ENCODE data around the gene FOXP2. TPM values are rescaled to one million over a fixed set of nuclear protein-coding genes. Genes with fewer than 3 reads are reported as not detected.
A peak's percentile ranks its signal among the peaks of the same experiment; 100 is the strongest.

The FOXP2 gene
- polyA plus RNA-seq, 10 donors = 5.5 to 14.4 (median 9.7) TPM

DNA sequence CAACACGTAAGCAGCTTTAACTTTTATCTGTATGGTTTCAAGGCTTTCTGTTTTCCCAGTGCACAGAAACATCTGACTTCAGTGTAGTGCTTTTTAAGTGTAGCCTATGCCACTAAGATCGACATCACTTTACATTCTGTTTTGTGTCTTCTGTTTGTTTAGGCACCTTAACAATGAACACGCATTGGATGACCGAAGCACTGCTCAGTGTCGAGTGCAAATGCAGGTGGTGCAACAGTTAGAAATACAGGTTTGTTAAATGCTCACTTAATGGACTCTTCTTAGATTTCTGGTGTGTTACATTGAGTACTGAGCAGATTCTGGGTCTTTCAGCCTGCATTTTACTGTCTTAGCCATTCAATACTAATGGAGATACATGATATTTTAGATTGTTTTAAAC, 237.4 kb downstream of the FOXP2 start:
- DNase-seq = no peak

DNA sequence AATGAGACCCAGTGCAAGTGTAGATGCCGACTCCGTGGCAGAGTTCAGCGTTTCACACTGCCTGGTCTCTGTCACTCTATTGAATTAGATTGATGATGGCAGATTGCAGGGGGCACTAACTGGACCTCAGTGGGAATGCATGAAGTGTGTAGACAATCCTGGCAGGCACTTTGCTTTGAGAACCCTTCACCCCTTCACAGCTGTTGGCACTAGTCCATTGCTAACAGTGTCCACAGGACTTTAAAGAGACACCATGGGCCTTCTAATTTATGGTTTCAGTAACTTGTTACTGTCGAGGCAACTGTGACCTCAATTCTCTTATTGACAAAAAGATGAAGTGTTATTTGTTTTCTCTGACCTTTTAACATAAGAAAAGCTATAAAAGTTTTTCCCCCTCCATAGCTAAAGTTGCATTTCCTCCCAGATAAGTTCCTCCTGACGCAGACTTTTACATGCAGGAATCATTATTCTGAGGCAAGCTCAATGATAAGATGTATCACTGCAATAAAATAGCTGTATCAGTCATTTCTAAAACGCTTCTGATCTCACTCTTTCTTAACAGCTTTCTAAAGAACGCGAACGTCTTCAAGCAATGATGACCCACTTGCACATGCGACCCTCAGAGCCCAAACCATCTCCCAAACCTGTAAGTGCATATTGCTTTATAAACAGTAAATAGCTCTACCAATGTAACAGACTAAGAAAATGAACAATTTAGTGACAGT, 238.9 kb downstream of the FOXP2 start:
- DNase-seq = peak; percentile 11 to 18 (median 14)

DNA sequence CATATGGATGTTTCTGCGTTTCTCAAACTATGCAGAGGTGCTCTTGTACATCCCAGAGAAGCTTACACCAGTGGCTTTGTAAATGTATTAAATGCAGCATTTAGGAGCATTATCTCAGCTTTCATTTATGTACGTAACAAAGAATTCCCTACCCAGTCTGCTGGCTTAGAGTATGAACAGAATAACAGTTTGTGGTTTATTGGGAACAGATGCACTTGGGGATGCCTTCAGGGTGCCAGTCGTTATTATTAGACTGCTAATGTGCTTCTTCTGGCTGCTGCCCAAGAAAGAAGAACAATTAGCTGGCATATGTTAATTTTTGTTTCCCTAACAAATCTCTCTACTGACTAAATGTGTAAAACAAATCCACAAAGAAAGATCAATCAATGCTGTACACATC, 241.9 kb downstream of the FOXP2 start:
- DNase-seq = peak in 1 of 3 donors; percentile 7

GRCh38 chr7:114657279-114657678, 242.7 kb downstream of the FOXP2 start:
- no peak for DNase-seq

GRCh38 chr7:114658216-114658615, 243.6 kb downstream of the FOXP2 start:
- DNase-seq = no peak

- DNase-seq = peak in 1 of 3 donors; percentile 10
These were observed 245.0 kb downstream of the FOXP2 start for GRCh38 chr7:114659409-114660125.

DNA sequence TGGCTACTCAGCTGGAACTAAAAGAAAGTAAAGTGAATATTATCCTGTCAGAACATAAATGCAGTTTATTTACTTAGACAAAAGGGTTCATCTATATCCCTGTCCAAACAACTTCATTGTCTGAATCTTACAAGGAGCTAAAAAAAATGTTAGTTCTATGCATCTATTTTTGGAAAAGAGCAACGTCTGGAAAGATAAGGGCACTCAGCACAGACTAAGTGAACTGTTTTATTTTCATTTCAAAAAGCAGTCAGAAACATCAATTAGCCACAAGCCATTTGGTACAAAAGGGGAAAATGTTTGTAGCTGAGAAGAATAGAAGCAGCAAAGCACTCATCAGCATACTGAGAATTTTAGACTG, 245.5 kb downstream of the FOXP2 start:
- no peak for DNase-seq

DNA sequence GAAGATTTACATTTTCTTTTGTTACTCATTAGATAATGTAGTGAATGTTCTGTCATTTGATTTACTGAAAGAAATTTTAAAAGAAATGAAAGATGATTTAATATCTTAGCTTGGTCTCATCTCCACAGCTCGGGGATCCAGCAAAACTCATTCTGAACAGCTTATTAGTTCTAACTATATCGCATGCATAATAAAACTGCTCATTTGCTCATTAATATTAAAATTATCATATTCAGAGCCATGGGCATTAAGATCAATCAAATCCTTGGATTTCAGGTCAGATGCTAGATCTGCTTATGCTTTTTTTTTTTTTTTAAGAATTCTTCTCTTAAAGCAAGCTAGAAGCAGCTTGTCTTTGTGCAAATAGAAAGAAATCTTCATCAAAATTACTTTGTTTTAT, 246.1 kb downstream of the FOXP2 start:
- DNase-seq = no peak

DNA sequence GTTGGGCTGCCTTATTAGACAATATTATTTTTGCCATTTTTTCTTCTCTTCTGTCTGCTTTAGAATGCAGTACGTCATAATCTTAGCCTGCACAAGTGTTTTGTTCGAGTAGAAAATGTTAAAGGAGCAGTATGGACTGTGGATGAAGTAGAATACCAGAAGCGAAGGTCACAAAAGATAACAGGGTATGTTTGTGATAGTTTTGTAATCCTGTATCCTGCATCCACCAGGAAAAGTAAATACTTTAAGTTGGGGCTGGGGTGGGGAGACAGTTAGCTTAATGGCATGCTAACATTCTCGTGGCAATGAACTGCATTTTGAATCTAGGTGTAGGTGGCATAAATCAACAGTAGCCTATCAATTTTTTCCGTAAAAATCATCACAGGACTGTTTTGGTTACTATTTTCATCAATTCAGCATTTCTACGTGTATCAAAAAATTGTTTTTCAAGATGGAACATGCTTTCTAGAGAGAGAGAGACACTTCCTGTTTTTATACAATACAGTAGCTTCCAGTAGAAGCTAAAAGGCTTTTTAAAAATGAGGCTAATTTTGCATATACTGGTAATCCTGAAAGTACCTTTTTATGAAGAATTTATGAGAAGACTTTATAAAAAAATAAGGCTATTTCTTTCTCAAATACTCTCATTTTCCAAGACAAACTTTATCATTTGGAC, 247.5 kb downstream of the FOXP2 start:
- DNase-seq = no peak

DNA sequence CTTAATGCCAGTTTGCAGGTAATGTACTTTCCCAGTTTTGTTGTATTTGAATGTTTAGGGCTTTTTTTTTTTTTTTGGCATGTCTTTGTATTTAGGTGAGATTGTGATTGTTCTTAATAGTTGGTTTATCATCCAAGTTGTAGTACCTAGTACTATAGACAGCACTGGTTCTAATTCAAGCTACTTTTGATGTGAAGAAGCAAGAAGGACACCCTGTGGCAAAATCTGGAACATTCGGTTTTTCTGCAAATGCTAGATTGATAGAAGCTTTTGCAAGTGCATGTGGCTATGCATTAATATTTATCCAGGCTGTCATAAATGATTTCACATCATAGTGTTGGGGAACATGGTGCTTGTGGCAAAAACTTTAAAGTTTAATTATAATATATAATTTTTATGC, 248.9 kb downstream of the FOXP2 start:
- peak; percentile 19 to 52 (median 19) for DNase-seq

DNA sequence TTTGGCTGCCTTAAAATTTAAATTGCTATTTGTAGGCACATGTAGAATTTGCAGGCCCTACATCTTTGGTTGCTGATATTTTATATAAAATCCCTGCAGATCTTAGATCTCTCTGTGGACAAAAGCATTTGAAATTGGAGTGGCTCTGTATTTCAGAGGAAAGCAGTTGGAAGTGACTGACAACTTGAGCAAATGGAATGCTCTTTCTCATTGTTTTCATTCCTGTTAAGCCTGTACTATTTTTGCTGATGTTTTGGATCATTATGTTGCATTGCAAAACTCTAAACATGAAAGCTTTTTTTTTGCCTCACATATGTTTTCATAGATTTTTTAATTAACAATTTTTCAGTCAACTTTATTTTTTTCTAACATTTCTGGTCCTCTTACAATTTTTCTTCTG, 256.1 kb downstream of the FOXP2 start:
- DNase-seq = no peak

DNA sequence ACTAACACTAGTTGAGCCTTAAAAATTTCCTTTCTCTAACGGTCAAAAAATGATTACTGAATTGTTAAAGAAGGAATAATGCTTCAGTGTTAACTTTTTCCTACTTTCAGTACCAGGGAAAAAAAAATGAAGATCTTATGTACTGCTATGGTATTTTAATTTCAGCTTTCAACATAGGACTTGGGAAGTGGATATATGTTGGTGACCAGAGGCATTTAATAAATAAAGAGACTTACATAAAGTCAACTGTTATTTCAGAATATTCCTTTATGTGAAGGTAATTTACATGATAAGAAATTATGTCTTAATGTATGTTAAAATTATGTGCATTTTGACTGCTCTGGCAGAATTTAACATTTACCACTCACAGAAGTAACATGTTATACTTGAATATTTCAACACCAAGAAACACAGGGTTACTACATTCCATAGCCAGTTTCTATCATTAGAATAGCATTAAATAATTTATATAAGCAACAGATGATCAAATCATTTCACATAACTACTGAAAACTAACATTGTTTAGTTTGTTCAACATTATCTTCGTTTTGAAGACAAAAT, 257.0 kb downstream of the FOXP2 start:
- no peak for DNase-seq

GRCh38 chr7:114678116-114678515, 263.5 kb downstream of the FOXP2 start:
- DNase-seq = no peak

DNA sequence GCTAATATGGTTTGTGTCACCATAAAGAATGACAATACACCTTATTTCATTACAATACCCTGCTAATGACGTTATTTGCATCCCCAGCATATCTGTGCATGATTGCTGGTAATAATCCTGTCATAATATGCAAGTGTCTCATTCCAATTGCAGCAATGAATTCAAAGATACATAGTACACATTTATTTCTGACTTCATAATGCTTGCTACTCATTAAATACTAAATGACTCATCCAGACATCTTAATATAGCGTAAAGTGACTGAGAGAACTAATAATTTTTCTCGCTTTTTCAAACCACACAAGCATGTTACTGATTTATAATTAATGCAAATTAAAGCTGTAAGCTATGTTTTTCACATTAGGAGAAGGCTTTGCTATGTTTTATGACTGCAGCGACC, 272.6 kb downstream of the FOXP2 start:
- DNase-seq = no peak

GRCh38 chr7:114688443-114689055, 273.9 kb downstream of the FOXP2 start:
- DNase-seq = no peak

GRCh38 chr7:114689406-114689805, 274.8 kb downstream of the FOXP2 start:
- DNase-seq = no peak

- no peak for DNase-seq
These were observed 277.0 kb downstream of the FOXP2 start for GRCh38 chr7:114691605-114692004.

DNA sequence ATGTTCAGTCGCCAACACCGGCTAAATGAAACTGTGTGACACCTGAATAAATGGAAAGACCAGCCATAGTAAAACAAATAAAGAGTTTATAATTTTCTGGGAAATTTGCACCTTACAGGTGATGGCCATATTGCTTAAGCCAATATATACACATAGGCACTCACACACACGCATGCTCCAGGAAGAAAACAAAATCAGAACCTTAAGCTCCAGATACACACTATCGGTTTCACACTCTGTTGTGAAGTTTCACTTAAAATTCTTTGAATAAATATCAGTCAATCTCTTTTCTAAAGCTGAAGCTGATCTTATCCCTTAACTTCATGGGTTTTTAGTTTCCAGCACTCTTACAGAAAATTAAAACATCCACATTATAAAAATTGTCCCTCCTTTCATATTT, 280.6 kb downstream of the FOXP2 start:
- no peak for DNase-seq

DNA sequence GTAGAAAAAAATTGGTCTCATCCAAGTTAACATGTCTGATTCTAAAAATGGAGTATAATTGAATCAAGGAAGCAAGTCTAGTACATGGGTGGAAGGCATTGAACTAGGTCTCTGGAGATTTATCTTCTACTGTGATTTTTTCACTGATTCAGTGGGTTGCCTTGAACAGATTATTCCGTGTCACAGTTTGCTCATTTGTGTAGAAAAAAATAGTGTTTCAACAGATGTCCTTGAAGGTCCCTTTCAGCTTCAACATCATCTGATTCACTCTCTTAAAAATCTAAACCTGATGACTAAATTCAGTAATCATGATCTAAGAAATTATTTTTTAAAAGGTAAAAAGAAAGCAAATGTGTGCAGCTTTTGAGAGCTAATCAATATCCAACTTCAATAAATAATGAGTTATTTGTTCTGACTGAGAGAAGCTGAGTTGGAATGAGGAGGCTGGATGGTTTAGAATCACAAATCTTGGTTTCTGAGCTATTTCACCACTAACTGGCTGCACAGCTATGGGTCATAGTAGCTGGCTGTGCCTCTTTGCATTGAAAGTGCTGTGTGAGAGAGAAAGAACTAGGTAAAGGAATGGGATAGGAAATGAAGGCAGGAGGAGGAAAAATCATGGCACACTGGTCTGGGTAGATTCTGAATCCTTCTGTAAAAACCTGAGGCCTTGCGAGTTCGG, 285.8 kb downstream of the FOXP2 start:
- no peak for DNase-seq

DNA sequence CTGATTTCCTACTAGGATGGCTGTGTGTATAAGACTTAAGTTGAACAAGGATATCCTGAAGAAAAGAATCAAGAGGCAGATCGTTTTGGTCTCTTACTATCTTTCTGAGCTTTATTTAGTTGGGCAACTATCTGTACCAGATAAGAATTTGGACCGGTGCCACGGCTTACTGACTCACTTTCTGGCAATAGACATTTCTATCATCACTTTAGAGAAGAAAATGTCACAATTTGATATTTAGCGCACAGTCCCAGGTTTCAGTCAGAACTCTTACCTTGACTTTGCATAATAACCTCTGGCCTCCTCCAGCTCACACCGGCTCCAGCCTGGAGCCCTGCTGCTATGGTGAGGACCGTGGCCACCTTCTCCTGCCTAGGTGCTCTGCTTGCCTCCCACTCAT, 289.1 kb downstream of the FOXP2 start:
- DNase-seq = no peak

GRCh38 chr7:114708646-114709045, 294.0 kb downstream of the FOXP2 start:
- DNase-seq = no peak

DNA sequence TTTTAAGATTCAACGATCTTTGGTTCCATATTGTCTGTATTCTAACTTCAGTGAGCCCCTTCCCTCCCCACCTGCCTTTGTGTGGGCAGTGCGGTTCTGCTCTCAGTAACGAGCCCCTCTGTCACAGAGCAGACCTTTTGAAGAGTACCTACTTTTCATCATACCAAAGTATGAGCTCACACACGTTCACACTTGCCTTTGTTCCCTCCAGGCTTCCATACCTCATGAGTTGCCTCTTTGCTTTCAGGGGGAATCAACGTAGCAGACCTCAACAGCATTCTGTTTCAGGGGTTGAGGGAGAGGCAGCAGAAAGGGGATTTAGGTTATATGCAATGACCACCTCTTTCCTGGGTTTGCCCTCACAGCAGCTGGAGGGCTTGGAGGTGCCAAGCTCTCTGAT, 295.9 kb downstream of the FOXP2 start:
- no peak for DNase-seq

All from muscle of back (tissue), 11 donors.